Measurements from ENCODE around the gene LTK. TPM values are rescaled to one million over a fixed set of nuclear protein-coding genes. Genes with fewer than 3 reads are reported as not detected.

Gene LTK
- total RNA-seq, 1 donor from 2014 or later = 2.5 TPM

DNA sequence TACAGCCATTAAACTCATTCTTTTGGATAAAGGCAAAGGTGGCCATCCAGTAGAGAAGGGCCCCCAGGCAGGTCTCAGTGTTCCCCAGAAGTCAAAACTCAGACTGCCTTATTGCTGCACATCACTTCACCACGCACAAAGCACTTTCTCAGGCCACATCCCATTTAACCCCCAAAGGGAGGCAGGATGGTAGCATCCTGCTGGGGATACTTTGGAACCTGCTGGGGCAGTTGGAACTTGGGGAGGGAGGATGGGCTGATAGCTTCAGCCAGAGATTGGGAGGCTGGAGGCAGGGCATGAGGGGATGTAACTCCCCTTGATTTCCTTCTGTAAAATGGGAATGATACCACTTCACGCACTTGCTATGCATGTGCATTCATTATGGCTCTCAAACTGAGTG lies 15.0 kb downstream of the LTK start:
- DNase-seq (ENCODE audit: low spot score) = no peak

DNA sequence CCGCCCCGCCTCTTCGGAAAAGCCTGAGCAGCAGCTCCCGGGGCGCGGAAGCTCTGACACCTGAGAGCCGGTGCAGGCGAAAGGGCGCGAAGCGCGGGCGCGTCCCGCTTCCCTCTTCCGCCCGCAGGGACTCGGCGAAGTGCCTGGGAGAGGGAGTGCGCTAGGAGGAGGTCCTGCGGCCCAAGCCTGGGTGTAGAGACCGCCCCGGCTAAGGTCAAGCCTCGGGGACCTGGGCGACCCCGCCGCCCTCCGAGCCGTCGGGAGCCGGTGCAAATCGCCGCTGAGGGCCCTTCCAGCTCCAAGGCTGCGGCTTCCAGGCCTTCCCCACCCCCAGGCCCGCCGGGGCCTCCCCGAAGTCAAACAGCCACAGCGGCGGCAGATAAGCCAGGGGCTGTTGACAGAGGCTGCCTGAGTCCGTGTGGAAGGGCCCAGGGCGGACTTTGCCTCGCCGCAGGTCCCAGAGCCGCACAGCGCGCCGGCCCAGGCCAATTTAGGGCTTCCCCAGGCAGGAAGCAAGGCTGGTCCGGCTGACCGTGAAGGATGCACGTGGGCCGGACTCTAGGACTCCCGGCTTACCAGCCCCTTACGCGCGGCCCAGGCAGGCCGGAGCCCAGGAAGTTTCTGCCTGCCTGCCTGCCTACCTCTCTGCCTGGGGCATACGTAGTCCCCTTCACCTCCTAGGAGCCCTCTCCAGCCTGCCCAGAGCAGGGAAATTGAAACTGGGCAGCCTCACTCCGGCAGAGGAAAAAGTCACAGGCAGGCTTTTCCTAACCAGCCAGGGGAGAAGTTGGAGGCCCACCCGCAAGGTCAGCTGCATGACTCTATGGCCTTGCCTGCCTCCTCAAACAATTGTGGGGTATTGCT lies 17.7 kb downstream of the LTK start:
- peak; percentile 38 for DNase-seq (ENCODE audit: low spot score)

DNA sequence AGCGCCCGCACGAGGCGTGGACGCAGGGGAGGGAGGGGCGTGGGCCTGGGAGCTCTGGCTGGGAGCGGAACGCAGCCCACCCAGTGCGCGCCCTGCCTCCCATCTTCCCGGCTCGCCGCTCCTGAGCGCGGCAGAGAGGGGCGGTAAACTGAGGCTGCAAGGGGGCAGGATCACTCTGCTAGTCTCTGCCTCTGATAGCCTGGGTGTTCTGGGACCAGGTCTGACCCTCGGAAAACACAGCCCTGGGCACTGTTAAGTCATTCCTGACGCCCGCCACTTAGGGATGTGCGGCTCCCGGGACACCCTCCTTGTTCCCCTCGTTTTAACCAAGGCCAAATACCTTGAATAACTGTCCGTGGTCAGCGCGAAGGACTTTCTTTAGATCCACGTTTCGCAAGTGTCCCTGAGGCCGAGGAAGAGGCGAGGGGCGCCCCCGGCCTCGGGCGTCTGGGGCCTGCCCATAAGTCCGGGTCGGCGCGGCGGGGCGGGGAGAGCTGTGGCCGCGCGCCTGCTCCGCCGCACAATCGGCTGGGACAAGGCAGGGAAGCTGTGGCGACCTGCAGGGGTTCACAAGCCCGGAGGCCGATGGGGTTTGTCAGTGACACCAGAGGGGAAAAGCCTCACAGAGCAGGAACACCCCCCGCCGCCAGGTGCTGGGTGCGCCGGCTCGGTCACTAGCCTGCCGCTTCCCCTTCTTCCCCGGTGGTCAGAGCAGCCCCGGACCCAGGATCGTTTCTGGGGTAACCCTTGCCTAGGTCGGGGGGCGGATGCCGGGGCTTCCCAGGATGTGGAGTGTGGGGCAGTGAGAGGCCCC lies 18.5 kb downstream of the LTK start:
- DNase-seq (ENCODE audit: low spot score) = no peak

DNA sequence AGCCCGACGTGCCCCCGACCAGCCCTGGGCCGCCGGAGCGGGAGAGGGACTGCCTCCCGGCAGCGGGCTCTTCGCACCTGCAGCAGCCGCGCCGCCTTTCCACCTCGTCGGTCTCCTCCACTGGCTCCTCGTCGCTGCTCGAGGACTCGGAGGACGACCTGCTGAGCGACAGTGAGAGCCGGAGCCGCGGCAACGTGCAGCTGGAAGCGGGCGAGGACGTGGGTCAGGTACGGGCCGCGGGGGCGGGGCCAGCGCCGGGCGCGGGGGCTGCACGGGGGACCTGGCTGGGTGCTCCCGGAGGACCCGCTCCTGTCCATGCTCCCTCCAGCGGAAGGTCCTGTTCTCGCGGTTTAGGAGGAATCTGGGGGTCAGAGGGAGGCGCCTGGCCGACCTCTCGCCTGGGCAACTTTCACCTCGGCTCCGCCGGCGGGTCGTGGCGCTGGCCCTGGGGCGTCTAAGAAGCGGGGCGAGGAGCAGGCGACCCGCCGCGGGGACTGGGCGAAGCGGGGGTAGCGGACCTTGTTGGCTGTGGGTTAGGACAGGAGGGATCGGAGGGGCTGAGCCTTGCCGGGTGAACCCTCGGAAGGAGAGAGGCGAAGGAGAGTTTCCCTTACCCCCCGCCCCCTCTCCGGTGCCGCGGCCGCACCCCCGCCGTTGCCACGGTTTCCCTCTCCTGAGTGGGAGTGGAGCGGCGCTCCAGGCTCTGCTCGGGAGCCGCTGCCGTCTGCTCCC lies 19.3 kb downstream of the LTK start:
- no peak for DNase-seq (ENCODE audit: low spot score)

DNA sequence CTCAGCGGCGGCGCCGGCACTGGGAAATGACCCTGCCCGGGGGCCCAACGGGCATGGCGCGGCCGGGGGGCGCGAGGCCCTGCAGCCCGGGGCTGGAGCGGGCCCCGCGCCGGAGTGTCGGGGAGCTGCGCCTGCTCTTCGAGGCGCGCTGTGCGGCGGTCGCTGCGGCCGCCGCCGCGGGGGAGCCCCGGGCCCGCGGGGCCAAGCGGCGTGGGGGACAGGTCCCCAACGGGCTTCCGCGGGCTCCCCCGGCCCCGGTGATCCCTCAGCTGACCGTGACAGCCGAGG lies 19.8 kb downstream of the LTK start:
- no peak for DNase-seq (ENCODE audit: low spot score)

DNA sequence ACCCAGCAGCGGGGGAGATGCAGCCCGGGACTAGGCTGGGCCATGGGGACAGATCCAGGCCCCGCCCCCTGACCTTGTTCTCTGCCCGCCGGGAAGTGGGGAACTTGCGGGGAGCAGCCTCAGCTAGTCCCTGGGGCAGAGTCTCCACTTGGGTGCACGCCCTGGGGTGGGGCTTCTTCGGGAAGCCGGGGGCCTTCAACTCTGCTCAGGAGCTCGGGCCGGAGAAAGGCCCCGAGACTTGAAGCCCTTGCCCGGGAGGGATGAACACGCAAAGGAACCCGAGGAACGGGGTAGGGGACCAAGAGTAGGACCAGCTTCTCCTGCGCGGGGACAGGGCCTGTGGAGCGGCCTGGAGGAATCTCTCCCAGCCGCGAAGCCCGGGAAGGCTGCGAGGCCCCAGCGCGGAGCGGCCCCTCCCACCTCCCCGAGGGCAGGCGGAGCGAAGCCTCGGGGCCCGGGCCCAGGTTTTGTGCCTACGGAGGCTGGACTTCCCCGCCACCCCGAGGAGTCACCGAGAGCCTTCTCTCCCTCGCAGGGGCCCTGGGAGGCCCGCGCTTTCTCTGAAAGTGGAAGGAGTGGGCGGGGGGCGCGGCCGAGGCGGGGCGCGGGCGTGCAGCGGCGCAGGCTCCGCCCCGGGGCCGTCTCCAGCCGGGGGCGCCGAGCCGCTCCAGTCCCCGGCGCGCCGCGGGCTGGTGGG lies 20.3 kb downstream of the LTK start, which contains the start of gene ITPKA:
TSS of gene ITPKA (plus strand) at position 670 of the 697 bp plus-strand sequence. CDS start 54 bp downstream, outside the sequence.
- DNase-seq (ENCODE audit: low spot score) = peak; percentile 60

DNA sequence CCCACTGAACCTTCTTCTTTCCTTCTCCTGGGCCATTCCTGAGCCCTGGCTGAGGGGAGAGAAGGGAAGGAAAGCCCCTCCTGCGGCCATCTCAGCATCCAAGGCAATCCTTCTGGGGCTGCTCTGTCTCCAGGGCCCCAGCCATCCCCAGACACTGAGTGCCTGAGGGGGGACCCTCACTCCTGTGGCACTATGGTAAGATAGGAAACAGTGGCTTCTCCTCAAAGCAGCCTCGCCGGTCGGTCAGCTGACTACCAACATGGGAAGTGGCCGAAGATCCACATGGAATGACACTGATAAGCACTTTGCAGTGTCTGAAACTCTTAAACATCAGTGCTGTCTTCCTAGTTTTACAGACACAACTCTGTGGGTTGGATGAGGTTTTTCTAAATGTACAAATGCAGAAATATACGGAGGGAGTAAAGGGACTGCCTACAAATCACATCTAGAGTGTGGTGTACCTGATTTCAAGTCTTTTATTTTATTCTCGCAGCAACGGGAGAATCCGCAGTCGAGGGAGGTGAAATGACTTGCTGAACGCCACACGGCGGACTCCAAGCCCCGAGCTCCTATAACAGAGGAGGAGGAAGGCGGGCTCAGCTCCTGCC lies 20.9 kb downstream of the LTK start:
- no peak for DNase-seq (ENCODE audit: low spot score)

DNA sequence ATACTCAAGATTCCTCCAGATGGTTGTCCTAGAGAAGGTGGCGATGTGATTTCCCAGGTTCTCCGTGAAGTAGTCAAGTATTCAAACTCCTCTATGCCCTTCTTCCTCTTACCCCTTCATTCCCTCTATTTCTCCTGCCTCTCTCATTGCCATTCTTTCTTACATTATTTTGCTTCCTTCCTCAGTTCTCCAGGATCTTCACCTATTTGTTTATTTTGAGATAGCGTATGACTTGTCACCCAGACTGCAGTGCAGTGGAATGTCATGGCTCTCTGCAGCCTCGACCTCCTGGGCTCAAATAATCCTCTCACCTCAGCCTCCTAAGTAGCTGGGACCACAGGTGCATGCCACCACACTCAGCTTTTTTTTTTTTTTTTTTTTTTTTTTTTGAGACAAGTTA lies 21.7 kb downstream of the LTK start:
- no peak for DNase-seq (ENCODE audit: low spot score)

DNA sequence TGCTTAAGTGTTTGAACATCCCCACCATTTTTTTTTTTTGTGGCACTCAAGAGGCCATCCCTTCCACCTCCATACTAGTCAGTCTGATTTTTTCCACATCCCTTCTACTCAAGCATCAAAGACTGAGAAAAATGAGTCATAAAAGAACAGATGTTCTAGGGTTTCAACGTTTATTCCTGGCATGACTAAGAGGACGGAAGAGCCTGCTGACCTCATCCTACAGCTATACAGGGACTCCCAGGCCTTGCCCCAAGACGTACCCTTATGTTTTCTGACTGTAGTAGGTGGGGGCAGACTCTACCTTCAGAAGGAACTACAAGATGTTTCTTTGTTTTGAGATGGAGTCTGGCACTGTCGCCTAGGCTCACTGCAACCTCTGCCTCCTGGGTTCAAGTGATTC lies 23.3 kb downstream of the LTK start:
- no peak for DNase-seq (ENCODE audit: low spot score)

DNA sequence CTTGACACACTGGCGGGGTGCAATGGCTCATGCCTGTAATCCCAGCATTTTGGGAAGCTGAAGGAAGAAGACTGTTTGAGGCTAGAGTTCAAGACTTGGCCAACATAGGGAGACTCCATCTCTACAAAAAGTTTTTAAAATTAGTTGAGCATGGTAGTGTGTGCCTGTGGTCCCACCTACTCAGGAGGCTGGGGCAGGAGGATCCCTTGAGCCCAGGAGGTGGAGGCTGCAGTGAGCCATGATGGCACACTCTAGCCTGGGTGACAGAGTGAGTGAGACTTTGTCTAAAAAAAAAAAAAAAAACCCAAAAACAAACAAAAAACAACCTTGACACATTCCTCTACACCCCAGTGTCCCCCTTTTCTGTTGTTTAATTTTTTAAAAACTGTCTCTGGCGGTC lies 24.0 kb downstream of the LTK start:
- no peak for DNase-seq (ENCODE audit: low spot score)

DNA sequence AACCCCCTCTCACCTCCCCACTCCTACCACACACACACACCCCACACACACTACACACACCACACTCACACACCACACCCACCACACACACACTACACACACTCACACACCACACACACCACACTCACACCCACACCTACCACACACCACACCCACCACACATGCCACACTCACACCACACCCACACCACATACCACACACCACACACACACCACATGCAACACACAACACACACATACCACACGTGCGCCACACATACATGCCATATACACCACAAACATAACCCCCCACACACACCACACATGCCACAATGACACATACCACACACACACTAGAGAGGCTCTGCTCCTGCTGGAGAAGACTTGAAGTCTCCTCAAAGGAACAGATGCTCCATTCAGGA lies 25.8 kb downstream of the LTK start:
- DNase-seq (ENCODE audit: low spot score) = no peak

DNA sequence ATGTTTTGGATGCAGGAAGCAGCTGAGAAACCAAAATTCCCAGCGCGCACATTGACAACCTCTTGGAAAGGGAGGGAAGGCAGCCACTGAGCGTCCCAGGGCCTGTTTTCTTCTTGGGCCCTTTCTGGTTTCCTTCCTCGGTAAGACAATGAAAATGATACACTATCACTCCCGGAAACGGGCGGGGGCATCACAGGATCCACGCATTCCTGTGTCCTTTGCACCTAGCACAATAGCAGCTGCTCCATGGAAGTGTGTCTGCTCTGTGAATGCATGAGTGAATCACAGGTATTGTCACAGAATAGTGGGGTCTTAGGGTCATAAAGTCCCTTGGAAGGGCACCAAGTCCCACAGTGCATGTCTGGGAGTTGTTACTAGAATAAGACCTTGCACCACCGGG lies 26.2 kb downstream of the LTK start:
- DNase-seq (ENCODE audit: low spot score) = no peak

DNA sequence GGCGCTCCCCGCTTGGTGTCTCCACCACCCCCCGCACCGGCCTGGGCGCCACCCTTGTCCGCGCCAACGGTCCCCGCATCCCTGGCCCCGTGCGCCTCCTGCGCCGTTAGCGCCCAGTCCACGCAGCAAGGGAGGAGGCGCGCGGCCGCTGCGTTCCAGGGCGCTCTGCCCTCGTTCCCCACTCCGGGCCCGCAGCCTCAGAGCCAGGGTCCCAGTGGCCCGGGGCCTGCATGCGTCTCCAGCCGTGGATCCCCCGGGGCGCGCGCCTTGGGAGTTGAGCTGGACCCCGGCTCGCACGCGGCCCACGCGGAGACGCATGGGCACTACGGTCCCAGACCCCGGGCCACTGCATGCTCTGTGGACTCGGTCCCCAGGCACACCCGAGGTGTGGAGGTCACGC lies 27.3 kb downstream of the LTK start:
- no peak for DNase-seq (ENCODE audit: low spot score)

DNA sequence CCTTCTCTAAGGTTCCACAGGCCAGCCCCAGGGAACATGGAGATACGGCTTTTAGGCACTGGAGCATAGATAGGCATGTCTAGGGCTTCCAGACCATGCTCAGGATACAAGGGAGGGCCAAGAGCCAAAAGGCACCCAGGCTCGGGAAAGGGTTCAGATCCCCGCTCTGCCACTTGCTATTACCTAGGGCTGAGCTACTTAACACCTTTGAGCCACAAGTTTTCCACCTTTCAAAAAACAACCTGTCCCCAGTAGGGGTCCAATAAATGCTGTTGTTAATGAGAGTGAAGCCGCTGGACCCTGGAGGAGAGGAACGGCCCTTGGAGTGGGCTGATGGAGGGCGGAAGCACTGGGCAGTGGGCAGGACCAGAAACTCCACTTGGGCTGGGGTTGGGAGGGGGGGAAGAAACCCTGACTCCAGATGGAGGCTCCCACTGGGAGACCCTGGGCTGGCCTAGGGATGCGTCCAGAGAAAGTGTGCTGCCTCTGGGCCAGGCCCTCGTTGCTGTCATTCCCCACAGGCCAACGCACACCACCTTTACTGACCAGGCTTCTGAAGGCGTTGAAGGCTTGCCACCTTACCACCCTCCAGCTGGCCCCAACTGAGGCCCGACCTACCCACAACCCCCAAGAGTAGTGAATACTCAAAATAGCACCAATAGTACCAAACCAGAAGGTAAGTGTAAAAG lies 28.5 kb downstream of the LTK start:
- DNase-seq (ENCODE audit: low spot score) = no peak

DNA sequence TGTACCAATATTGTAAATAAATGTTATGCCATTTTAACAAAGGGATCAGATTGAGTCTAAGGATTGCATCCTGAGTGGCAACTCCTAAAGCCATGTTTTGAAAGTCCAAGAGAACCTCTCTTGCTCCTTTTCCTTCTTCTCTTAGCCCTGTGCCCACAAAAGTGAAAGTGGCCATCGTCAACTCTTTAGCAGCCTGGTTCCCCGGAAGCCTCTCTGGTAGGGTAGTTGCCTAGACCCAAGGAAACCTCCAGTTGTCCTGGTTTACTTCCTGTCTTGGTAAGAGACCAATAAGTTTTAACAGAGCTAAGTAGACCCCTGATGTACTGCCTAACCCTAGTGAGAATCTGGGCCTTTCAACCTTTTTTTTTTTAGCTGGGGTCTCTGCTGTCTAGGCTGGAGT lies 30.1 kb downstream of the LTK start:
- no peak for DNase-seq (ENCODE audit: low spot score)

DNA sequence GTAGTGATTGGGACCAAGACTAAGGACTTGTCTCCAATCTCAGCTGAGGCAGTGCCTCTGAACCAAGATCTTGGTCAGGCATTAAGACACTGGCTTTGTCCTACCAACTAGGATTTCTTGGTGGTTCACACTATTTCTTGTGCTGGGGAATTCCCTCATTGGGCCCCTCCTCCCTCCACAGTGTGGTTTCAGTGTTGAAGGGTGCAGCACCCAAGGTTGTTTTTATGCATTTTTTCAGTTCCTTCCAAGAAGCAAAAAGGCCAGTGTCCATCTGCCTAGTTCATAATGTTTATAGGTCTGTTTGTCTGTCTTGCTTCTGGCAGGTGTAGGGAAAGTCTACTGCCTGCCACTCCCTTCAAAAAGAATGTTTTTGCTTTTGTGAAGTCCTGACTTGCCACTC lies 30.5 kb downstream of the LTK start:
- no peak for DNase-seq (ENCODE audit: low spot score)

DNA sequence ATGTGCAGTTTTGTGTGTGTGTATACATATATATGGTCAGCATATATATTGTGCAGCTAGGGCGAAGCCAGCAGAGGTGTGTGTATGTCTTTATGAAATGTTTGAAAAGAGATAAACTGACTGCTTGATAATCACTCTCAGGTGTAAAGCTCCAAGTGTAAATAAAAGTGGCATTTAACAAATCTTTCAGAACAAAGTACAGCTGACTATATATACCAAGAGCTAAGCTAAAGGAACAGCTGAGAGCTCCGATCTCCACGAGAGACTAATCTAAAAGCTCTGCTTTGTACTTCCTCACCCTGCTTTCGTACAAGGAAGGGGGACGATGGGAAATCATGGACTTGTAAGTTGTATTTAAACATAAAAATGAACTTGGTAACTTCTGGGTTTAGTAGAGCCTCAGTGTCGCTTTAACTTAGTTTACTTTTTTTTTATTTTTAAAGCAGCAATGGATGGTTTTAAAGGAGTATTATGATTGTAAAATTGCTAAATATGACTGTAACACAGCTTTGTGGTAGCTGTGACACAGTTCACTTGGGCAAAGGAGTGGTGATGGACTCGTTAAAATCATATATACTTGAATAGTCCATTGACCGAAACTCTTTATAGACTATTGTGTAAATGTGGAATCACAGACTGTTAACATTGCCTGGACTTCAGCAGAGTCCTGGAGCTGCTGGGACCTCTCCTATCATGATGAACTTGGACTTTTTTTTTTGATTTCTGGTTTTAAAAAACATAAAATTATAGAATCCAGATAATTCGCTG lies 31.3 kb downstream of the LTK start:
- no peak for DNase-seq (ENCODE audit: low spot score)

DNA sequence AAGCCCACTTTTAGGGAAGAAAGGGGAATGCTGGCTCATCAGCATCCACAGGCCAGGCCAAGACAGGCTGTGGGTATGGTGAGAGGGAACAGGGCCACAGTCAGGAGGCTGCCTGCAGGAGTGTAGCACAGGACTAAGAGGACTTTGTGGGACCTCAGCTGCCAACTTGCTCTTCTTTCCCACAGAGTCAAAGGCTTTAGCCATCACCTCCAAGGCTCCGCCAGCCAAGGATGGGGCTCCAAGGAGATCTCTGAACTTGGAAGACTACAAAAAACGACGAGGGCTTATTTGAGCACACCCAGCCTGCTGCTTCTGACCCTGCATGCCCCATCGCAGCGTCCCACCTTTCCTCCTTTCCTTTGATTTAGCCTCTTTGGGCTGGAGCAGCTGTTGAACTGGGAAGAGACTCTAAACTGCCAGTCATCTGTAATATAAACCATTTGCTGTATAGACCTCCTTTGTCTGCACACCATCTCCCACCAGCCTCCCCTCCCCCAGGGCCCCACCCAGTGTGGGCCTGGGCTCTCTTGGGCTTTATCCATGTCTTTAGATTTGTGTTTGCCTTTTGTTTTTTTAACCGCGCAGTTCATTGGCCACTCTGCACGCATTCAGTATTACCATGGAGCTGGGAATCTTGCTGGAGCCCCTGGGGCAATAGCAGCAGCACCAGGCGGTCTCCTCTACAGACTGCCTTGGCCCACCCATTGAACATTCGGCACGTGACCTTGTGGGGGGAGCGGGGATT lies 33.1 kb downstream of the LTK start:
- no peak for DNase-seq (ENCODE audit: low spot score)

DNA sequence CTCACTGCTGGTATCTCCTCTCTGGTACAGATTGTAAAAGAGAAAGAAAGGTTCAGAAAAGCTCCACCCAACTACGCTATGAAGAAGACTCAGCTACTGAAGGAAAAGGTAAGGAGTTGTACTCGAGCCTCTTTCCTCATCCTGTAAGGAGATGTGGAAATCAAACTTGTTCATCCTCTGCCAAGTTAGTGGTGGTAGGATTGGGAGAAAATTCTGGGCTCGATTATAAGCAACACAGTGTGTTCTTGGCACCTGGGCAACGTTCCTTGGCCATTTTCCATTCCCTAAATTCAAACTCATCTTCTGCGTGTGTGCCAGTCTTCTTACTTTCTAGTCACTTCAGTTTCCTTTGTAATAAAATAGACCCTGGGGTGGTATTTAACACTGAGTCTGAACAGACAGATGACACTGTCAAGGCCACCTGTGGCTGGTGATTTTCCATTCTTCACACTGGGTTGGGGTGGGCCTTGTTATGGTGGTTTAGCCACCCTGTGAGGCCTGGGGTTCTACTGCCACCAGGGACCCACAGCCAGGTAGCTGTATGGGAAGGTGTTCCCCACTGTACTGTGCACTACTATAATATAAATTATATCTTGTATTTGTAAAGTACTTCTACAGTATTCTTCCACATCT lies 37.1 kb downstream of the LTK start:
- no peak for DNase-seq (ENCODE audit: low spot score)
